ENCODE data around the gene DIAPH3.

DNA sequence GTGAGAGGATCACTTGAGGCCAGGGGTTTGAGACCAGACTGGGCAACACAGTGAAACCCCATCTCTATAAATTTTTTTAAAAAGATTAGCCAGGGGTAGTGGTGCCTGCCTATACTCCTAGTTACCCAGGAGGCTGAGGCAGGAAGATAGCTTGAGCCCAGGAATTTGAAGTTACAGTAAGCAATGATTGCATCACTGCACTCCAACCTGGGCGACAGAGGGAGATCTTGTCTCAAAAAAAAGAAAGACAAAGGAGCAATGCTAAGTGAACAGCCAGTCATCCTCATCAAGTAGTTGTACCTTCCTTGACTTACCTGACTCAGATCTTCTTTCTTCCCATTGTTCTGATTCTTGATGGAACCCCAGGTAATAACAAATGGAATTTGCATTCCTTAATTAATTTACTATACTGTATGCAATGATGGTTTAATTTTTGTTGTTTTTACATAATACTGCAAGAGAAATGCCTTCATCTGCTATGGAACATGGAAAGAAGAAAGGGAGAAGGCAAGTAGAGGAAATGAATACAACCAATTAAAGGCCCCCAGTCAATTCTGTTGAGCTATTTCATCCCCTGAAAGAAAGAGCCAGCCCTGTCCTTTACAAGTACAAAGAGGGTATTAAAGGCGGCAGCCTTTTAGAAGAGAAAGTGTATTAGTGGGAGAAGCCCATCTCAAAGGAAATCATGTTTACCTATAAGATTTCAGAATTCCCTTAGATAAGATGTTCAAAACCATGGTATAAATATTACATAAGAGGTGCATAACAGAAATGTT is 316.7 kb downstream of the DIAPH3 start:
- TF ChIP-seq, protein P1, sequence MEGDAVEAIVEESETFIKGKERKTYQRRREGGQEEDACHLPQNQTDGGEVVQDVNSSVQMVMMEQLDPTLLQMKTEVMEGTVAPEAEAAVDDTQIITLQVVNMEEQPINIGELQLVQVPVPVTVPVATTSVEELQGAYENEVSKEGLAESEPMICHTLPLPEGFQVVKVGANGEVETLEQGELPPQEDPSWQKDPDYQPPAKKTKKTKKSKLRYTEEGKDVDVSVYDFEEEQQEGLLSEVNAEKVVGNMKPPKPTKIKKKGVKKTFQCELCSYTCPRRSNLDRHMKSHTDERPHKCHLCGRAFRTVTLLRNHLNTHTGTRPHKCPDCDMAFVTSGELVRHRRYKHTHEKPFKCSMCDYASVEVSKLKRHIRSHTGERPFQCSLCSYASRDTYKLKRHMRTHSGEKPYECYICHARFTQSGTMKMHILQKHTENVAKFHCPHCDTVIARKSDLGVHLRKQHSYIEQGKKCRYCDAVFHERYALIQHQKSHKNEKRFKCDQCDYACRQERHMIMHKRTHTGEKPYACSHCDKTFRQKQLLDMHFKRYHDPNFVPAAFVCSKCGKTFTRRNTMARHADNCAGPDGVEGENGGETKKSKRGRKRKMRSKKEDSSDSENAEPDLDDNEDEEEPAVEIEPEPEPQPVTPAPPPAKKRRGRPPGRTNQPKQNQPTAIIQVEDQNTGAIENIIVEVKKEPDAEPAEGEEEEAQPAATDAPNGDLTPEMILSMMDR (conservative IDR thresholded peaks at IDR 0.05; ENCODE audit: low read length), result no peak
- TF ChIP-seq EZH2phosphoT487 (IDR thresholded peaks at IDR 0.05; ENCODE audit: borderline replicate concordance), result no peak
